ENCODE results near the gene CDK18. TPM values are rescaled to one million over a fixed set of nuclear protein-coding genes. Genes with fewer than 3 reads are reported as not detected.
"Not testable (repeated sequence)": the region's sequence is repeated elsewhere in the genome, so short reads cannot be mapped to it uniquely, and the experiment has no call there.

The CDK18 gene
- total and polyA plus RNA-seq, 12 donors, result 41.4 to 199 (median 159) TPM

DNA sequence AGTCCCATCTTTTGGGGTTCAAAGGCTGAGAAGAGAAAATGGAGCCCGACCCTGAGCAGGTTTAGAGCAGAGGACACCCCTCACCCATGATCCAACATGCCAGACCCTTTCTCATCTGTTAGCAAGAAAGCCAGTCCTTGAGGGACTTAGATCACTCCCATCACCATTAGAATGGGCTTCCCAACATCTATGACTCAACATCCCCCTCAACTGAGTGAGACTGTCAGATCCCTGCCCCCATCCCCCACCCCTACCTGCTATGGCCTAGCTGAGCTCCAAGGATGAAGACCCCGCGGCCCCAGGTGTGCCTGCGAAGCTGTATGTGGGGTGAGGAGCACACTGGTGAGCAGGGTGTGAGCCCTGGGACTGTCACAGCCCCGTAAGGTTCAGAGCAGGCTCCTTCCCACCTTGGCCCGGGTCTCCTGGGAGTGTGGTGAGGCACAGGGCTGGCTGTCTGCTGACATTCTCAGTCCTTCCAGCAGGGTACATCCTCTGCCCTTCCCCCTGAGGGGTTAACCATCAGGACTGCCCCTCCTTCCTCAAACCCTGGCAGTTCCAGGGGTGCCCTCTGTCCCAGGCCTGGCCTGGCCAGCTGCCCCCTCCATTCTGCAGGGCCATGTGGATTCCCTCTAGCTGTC lies 27.2 kb upstream of the CDK18 start:
- Histone ChIP-seq H3K4me3 (no peak overlapping the region), H3K9me3 (peaks cover 0 to 19% (median 0%) of the 10 kb centered on the region in 11 donors), H3K4me1 (peaks cover 0 to 10% (median 4%) of the 10 kb centered on the region in 9 donors), H3K27me3 (peaks cover 0 to 63% (median 41%) of the 10 kb centered on the region in 7 donors), H3K36me3 (no peaks in the 10 kb centered on the region), H3K27ac (no peak overlapping the region)
- 66 to 84% methylated on average over 6 of the region's 6 CpGs for WGBS, 2 donors
- DNase-seq, result no peak
- ATAC-seq, result peak in 5 of 8 donors; percentile 5 to 38 (median 19)
- intact Hi-C loops (cut with DNase I), result no loop called here
- TF ChIP-seq, protein P1, sequence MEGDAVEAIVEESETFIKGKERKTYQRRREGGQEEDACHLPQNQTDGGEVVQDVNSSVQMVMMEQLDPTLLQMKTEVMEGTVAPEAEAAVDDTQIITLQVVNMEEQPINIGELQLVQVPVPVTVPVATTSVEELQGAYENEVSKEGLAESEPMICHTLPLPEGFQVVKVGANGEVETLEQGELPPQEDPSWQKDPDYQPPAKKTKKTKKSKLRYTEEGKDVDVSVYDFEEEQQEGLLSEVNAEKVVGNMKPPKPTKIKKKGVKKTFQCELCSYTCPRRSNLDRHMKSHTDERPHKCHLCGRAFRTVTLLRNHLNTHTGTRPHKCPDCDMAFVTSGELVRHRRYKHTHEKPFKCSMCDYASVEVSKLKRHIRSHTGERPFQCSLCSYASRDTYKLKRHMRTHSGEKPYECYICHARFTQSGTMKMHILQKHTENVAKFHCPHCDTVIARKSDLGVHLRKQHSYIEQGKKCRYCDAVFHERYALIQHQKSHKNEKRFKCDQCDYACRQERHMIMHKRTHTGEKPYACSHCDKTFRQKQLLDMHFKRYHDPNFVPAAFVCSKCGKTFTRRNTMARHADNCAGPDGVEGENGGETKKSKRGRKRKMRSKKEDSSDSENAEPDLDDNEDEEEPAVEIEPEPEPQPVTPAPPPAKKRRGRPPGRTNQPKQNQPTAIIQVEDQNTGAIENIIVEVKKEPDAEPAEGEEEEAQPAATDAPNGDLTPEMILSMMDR (IDR thresholded peaks at IDR 0.05), result no peak

DNA sequence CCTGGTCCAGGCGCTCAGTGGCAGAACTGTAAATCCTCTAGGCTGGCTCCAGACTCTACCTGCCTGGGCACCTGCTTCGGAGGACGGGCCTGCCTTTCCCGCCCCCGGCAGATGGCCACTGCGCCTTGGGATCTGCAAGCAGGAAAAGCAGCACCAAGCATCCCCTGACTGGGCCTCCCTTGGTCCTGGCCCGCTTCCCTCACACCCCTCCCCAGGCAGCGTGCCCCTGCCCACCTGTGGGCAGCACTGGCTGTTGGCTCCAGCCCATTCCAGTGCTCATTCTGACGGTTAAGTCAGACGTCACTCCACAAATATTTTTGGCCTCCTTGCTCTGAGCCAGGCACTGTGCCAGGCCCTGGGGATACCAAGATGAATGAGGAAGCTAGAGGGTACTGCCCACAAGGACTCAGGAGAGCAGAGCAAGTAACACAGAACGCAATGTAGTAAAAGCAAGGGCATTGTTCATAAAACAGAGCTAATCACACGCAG lies 26.7 kb upstream of the CDK18 start:
- peaks cover 0 to 10% (median 4%) of the 10 kb centered on the region in 9 donors for H3K4me1 ChIP-seq
- ATAC-seq (peak in 7 of 8 donors; percentile 39 to 85 (median 68)), DNase-seq (peak; percentile 24 to 57)
- intact Hi-C loops (cut with DNase I), result no loop called here
- H3K27ac ChIP-seq, result no peak overlapping the region
- TF ChIP-seq, protein P1 (IDR thresholded peaks at IDR 0.05), result no peak
- no peaks in the 10 kb centered on the region for H3K36me3 ChIP-seq
- H3K9me3 ChIP-seq, result peaks cover 0 to 19% (median 0%) of the 10 kb centered on the region in 11 donors
- no peak overlapping the region for H3K4me3 ChIP-seq
- peaks cover 0 to 67% (median 39%) of the 10 kb centered on the region in 7 donors for H3K27me3 ChIP-seq
- 53 to 58% methylated on average over 12 of the region's 12 CpGs for WGBS, 2 donors

DNA sequence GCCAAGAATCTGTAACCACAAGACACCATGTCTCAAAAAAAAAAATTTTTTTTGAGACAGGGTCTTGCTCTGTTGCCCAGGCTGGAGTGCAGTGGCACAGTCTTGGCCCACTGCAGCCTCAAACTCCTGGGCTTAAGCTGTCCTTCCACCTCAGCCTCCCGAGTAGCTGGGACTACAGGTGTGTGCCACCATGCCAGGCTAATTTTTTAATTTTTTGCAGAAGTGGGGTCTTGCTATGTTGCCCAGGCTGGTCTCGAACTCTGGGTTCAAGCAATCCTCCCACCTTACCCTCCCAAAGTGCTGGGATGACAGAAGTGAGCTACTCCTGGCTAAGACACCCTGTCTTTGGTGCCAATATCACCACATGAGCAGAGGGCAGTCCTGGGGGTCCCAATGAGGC lies 25.5 kb upstream of the CDK18 start:
- H3K27ac ChIP-seq; DNase-seq; H3K4me3 ChIP-seq; H3K36me3 ChIP-seq; intact Hi-C loops (cut with DNase I); ATAC-seq: not testable (repeated sequence)
- H3K27me3 ChIP-seq, result peaks cover 0 to 66% (median 33%) of the 10 kb centered on the region in 7 donors
- H3K9me3 ChIP-seq, result peaks cover 0 to 19% (median 0%) of the 10 kb centered on the region in 11 donors
- 91 to 98% methylated on average over 2 of the region's 2 CpGs for WGBS, 2 donors
- H3K4me1 ChIP-seq, result peaks cover 0 to 10% (median 4%) of the 10 kb centered on the region in 9 donors

DNA sequence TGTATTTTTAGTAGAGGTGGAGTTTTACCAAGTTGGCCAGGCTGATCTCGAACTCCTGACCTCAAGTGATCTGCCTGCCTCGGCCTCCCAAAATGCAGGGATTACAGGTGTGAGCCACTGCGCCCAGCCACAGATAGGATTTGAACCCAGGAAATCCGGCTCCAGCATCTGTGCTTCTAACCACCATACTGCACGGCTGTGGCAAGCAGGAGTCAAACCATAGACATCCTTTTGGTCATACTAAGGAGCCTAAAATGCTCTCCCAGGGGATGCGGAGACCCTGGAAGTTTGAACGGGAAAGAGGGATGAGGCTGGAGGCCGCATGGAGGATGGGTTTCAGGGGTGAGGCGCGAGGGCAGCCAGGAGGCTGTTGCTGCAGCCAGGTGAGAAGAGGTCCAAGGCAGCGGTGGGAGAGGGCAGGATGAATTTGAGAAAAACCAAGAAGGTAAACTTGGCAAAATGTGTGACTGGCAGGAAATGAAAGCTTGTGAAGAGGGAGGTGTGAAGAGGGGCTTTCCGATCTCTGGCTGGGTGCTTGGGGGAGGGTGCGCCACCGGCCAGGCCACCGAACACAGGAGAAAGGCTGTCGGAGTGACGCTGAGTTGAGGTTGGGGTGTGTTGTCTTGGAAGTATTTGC lies 24.0 kb upstream of the CDK18 start:
- TF ChIP-seq, protein P1 (IDR thresholded peaks at IDR 0.05), result no peak

More for the DNA sequence above, 24.0 kb upstream of the CDK18 start:
- Histone ChIP-seq H3K27ac (no peak overlapping the region), H3K36me3 (no peaks in the 10 kb centered on the region), H3K9me3 (peaks cover 0 to 10% (median 0%) of the 10 kb centered on the region in 11 donors), H3K4me3 (no peak overlapping the region), H3K4me1 (peaks cover 0 to 13% (median 4%) of the 10 kb centered on the region in 9 donors), H3K27me3 (peaks cover 0 to 64% (median 33%) of the 10 kb centered on the region in 7 donors)
- no peak for ATAC-seq
- no peak for DNase-seq
- intact Hi-C loops (cut with DNase I), result loop anchor here in 7 of 10 donors (5.0 to 10.0 kb wide), 6 partner anchors 38 to 206 kb away; partner anchors contain the start of gene KLHDC8A (in 2 of the 7)
- WGBS, 2 donors, result 69 to 71% methylated on average over 17 of the region's 17 CpGs
